Mononuclear cell (primary cell): ENCODE measurements around the gene IQCM. TPM values are rescaled to one million over a fixed set of nuclear protein-coding genes. Genes with fewer than 3 reads are reported as not detected.

ENCODE experiments used
- H3K27me3 ChIP-seq: 2 replicates; pipeline ENCODE4 v1.6.0; 2011; ENCODE audit warnings: low read length, control low read depth; ENCODE audit not compliant: insufficient read depth
- H3K4me1 ChIP-seq: 2 replicates; pipeline ENCODE4 v1.5.1; 2011; ENCODE audit warnings: mild to moderate bottlenecking, low read length, control low read depth; ENCODE audit not compliant: insufficient read depth
- H3K4me3 ChIP-seq: 2 replicates; pipeline ENCODE4 v1.5.1; 2011; ENCODE audit warnings: mild to moderate bottlenecking, low read length, moderate library complexity
- H3K9me3 ChIP-seq: 2 replicates; pipeline ENCODE4 v1.5.1; 2011; ENCODE audit warnings: low read depth, mild to moderate bottlenecking, control low read depth, low read length
- total RNA-seq: library from RNA; depleted of rRNA; stranded (reverse); fragments of >200 nt; gene quantifications from one replicate; pipeline ENCODE4 v1.2.3, GENCODE V29; 2012

IQCM gene
- total RNA-seq, 1 donor = not detected

DNA sequence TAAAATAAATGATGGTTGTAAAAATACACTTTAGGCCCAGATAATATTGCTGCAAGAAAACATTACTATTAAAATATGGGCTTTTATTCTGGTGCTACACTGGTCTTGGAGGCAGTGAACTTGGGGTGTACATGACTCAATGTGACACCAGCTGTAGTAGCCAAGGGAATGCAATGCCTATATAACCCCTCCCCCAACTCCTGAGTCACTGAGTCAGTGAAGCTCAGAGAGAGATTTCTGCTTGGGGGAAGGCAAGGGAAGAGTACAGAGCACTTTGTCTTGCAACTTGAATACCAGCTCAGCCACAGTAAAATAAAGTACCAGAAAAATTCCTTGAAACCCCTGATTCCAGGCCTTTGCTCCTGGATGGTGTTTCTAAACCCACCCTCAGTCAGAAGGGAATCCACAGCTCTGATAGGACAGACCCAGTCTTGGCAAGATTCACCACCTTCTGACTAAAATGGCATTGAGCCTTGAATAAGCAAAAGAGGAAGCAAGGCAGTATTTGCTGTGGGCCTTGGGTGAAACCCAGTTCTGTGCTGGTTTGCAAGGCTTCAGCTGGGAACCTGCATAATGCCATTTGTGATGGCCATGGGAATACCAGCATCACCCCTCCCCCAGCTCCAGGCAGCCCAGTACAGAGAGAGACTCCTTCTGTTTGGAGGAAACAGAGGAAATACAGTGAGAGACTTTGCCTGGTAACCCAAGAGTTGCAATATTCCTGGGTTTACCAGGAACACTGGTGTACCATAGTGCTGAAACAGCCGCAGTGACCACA, 209.9 kb downstream of the IQCM start:
- Histone ChIP-seq H3K4me3 (no peak overlapping the region), H3K4me1 (no peaks in the 10 kb centered on the region), H3K27me3 (no peaks in the 10 kb centered on the region), H3K9me3 (peaks cover 12% of the 10 kb centered on the region)

DNA sequence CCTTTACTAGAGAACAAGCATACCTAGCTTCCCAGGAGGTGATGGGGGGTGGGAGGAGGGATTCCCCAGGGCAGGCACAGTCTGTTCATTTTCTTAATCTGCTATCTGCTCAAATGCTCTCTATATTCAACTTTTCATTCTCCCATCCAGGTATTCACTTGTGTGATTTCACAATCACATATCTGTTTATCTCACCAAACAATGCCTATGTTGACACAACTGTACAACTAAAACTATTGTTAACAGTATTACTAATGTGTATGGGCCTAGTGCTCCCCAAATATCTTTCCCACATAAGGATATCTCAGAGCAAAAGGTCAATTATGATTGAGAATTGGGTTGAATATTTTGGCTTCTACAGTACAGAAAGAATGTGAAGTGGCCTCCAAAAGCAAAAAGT, 210.8 kb downstream of the IQCM start:
- Histone ChIP-seq H3K4me3 (no peak overlapping the region), H3K9me3 (peaks cover 10% of the 10 kb centered on the region), H3K27me3 (no peaks in the 10 kb centered on the region), H3K4me1 (no peaks in the 10 kb centered on the region)

DNA sequence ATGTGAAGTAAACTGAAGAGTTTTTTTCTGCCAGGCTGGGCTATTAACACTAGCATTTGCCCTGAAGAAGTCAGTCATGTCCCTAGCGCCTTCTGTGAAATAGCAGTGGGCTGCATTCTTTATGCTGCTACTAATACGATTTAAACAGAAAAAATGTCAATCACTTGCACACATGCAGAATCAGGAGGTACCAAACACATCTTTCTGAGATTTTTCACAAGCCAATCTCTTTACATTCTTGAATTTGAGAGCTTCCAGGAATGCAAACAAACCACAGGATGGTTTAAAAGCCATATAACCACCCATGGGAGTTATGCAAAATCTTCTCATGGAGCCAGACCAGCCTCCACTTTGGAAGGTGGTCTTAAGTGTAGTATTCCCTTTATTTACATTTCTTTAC, 220.1 kb downstream of the IQCM start:
- Histone ChIP-seq H3K27me3 (no peaks in the 10 kb centered on the region), H3K4me1 (no peaks in the 10 kb centered on the region), H3K4me3 (no peak overlapping the region), H3K9me3 (peaks cover 8% of the 10 kb centered on the region)

DNA sequence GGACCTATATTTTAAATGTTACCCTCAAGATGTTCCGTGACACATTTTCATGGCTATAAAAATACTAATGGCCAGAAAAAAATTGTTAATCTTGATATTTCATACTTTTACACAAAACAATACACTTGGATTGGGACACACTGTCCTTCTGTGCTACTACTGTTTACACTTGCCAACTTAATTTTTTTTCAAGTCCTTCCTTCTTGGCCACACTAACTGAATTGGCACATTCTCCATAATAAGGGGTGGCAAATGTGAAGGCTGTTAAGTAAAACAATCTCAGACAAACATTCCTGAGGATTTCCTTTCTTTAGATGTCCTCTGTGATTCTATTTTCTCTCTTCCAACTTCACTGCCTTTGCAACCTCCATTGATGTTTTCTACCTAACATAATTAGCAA, 225.8 kb downstream of the IQCM start:
- Histone ChIP-seq H3K4me3 (no peak overlapping the region), H3K27me3 (no peaks in the 10 kb centered on the region), H3K9me3 (no peaks in the 10 kb centered on the region), H3K4me1 (no peaks in the 10 kb centered on the region)

DNA sequence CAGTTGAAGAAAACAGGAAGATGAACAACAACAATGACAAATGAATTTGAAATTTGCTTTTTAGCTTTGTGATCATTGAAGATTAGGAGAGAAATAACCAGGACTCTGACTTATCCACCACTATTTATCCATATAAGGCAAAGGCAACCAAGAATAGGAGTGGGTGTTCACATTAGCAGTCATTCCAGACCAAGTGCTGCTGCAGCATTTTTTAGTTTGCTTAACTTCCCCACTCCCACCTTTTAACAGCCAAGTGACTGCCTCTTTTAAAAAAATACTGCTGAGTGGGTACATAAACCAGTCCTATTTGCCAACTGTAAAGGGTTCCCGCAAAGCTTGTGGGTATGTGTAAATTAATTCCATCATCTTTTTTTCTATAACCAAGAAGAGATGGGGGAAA, 230.9 kb downstream of the IQCM start:
- no peaks in the 10 kb centered on the region for H3K9me3 ChIP-seq
- H3K4me3 ChIP-seq = no peak overlapping the region
- H3K27me3 ChIP-seq = no peaks in the 10 kb centered on the region
- no peaks in the 10 kb centered on the region for H3K4me1 ChIP-seq

- H3K27me3 ChIP-seq = no peaks in the 10 kb centered on the region
- no peaks in the 10 kb centered on the region for H3K9me3 ChIP-seq
- H3K4me3 ChIP-seq = no peak overlapping the region
- no peaks in the 10 kb centered on the region for H3K4me1 ChIP-seq
Observed at GRCh38 chr4:149574971-149575370, 240.7 kb downstream of the IQCM start.

- Histone ChIP-seq H3K9me3 (no peaks in the 10 kb centered on the region), H3K4me3 (no peak overlapping the region), H3K27me3 (no peaks in the 10 kb centered on the region), H3K4me1 (no peaks in the 10 kb centered on the region)
Observed at GRCh38 chr4:149572716-149573115, 242.9 kb downstream of the IQCM start.

DNA sequence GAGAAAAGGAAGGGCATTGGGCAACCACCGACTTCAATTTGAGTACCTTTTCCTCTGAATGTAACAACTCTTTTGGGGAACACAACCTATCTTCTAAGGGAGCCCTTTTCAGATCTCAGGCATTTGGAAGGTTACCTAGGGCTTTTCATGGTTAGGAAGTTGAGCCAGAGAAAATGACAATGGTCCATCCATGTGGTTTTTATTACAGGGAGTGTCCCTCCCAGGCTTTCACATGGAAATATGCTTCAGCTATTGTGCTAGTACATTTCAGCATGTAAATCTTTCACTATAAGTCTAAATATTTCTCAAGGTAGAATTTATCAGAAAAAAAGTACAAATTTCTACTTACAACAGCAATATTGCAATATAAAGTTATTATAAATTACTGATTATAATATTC, 259.8 kb downstream of the IQCM start:
- Histone ChIP-seq H3K9me3 (no peaks in the 10 kb centered on the region), H3K4me3 (no peak overlapping the region), H3K4me1 (no peaks in the 10 kb centered on the region), H3K27me3 (no peaks in the 10 kb centered on the region)

DNA sequence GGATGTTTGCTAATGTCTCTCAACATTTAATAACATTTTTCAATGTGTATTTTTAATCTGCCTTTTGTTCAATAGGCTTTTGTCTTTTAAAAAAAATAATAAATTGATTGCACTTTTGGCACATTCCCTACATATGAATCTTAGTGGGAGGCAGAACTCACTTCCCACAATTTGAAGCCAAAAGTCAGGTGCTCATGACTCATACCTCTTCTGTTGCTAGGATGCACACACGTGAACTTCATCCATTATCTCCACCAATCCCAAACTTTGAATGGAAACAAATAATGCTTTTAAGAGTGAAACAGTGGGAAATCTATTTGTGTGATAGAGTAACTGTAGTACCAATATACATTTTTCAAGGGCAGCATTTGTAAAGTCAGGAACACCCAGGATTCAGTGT, 260.5 kb downstream of the IQCM start:
- no peak overlapping the region for H3K4me3 ChIP-seq
- no peaks in the 10 kb centered on the region for H3K9me3 ChIP-seq
- H3K27me3 ChIP-seq = no peaks in the 10 kb centered on the region
- H3K4me1 ChIP-seq = no peaks in the 10 kb centered on the region

DNA sequence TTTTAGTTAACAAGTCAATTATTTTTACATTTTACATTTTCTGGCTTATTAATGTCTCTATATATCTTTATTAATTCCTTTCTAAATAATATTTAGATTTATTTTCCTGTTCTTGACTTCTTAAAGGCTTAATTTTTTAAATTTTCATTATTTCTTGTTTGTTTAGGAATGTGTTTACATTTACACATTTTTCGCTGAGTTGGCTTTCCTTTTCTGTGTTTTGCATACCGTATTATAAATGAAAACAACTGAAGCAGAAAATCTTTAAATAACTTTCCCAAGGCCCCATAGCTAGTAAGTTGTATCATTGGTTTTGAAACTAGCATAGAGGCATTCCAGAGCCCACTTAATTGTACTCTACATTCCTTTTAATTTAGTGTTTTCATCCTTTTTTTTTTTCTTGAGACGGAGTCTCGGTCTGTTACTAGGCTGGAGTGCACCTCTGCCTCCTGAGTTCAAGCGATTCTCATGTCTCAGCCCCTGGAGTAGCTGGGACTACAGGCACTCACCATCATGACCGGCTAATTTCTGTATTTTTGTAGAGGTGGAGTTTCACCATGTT, 261.6 kb downstream of the IQCM start:
- H3K4me1 ChIP-seq = no peaks in the 10 kb centered on the region
- no peaks in the 10 kb centered on the region for H3K27me3 ChIP-seq
- H3K9me3 ChIP-seq = no peaks in the 10 kb centered on the region
- no peak overlapping the region for H3K4me3 ChIP-seq

DNA sequence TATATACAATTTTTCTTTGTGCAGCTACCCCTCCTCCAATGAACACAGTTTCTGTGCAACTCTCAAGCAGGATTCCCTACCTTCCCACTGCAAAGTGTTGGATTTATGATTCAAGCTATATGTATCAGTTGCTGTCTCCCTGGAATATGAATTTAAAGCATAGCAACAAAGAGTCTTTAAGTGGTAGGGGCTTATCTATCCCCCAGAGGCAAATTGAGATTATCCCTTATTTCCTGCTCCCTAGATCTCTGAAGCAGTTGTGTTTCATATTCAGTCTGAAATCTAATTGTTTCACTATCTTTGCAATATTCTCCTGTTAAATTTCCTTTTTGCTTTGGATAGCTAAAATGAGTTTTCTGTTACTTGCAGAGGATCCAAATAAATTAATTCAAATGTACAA, 263.0 kb downstream of the IQCM start:
- no peaks in the 10 kb centered on the region for H3K4me1 ChIP-seq
- H3K9me3 ChIP-seq = peaks cover under 1% of the 10 kb centered on the region
- H3K4me3 ChIP-seq = no peak overlapping the region
- H3K27me3 ChIP-seq = no peaks in the 10 kb centered on the region

- peaks cover 5% of the 10 kb centered on the region for H3K9me3 ChIP-seq
- no peaks in the 10 kb centered on the region for H3K4me1 ChIP-seq
- H3K4me3 ChIP-seq = no peak overlapping the region
- no peaks in the 10 kb centered on the region for H3K27me3 ChIP-seq
Observed at GRCh38 chr4:149549911-149550310, 265.7 kb downstream of the IQCM start.

GRCh38 chr4:149534779-149535178, 280.9 kb downstream of the IQCM start:
- H3K27me3 ChIP-seq = no peaks in the 10 kb centered on the region
- H3K4me3 ChIP-seq = no peak overlapping the region
- peaks cover 11% of the 10 kb centered on the region for H3K9me3 ChIP-seq
- H3K4me1 ChIP-seq = no peaks in the 10 kb centered on the region

- Histone ChIP-seq H3K9me3 (peaks cover 5% of the 10 kb centered on the region), H3K27me3 (no peaks in the 10 kb centered on the region), H3K4me1 (no peaks in the 10 kb centered on the region), H3K4me3 (no peak overlapping the region)
Observed at GRCh38 chr4:149531861-149532260, 283.8 kb downstream of the IQCM start.

- H3K4me3 ChIP-seq = no peak overlapping the region
- no peaks in the 10 kb centered on the region for H3K9me3 ChIP-seq
- H3K4me1 ChIP-seq = no peaks in the 10 kb centered on the region
- H3K27me3 ChIP-seq = no peaks in the 10 kb centered on the region
Observed at GRCh38 chr4:149523039-149523438, 292.6 kb downstream of the IQCM start.
